ENCODE data around the gene CDH22. TPM values are rescaled to one million over a fixed set of nuclear protein-coding genes. Genes with fewer than 3 reads are reported as not detected.

CDH22 gene
- total RNA-seq, 4 donors from 2014 or later: not detected

DNA sequence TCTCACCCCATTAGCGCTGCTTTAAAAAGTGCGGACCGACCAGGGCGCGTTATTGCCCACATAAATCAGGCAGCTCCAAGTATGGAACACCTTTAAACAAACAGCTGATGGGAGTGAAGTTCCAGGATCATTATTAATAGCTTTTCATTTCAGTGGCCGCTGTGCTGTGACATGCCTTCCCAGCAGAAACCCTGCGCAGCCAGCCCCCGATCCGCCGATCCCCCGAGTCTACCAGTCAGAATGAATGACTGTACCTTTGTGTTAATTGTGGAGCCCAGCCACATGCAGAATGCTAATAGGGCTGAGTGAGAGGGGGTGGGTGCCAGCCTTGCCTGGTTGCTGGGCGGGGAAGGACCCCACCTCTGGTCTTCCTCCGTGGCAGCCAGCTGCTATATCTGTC, 21.9 kb downstream of the CDH22 start:
- Histone ChIP-seq H3K9me3 (no peaks in the 10 kb centered on the region), H3K36me3 (no peaks in the 10 kb centered on the region), H3K27ac (no peak overlapping the region), H3K4me3 (no peak overlapping the region), H3K27me3 (no peaks in the 10 kb centered on the region), H3K4me1 (no peaks in the 10 kb centered on the region)
- TF ChIP-seq POLR2A (IDR thresholded peaks at IDR 0.05): no peak
- TF ChIP-seq, protein P1, sequence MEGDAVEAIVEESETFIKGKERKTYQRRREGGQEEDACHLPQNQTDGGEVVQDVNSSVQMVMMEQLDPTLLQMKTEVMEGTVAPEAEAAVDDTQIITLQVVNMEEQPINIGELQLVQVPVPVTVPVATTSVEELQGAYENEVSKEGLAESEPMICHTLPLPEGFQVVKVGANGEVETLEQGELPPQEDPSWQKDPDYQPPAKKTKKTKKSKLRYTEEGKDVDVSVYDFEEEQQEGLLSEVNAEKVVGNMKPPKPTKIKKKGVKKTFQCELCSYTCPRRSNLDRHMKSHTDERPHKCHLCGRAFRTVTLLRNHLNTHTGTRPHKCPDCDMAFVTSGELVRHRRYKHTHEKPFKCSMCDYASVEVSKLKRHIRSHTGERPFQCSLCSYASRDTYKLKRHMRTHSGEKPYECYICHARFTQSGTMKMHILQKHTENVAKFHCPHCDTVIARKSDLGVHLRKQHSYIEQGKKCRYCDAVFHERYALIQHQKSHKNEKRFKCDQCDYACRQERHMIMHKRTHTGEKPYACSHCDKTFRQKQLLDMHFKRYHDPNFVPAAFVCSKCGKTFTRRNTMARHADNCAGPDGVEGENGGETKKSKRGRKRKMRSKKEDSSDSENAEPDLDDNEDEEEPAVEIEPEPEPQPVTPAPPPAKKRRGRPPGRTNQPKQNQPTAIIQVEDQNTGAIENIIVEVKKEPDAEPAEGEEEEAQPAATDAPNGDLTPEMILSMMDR (IDR thresholded peaks at IDR 0.05): no peak
- no peak for DNase-seq

DNA sequence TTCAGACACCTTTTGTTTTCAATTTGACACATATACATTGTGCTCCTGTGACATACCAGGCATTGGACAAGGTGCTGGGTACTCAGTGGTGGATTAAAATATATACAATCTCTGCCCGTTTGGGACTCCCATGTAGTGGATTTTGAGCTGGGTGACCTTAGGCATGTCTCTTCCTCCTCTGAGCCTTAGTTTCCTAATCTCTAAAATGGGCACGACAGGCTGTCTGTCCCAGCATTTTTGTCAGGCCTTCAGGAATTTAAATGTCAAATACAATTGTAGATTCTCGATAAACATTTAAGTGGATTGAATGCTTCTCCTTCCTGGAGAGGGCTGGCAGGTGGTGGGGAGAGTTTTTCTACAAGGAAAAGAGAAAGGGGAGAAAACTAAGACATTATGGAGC, 22.6 kb downstream of the CDH22 start:
- no peak for DNase-seq
- TF ChIP-seq POLR2A (IDR thresholded peaks at IDR 0.05): no peak
- TF ChIP-seq, protein P1 (IDR thresholded peaks at IDR 0.05): no peak
- Histone ChIP-seq H3K4me1 (no peaks in the 10 kb centered on the region), H3K9me3 (no peaks in the 10 kb centered on the region), H3K4me3 (no peak overlapping the region), H3K27me3 (no peaks in the 10 kb centered on the region), H3K36me3 (no peaks in the 10 kb centered on the region), H3K27ac (no peak overlapping the region)

DNA sequence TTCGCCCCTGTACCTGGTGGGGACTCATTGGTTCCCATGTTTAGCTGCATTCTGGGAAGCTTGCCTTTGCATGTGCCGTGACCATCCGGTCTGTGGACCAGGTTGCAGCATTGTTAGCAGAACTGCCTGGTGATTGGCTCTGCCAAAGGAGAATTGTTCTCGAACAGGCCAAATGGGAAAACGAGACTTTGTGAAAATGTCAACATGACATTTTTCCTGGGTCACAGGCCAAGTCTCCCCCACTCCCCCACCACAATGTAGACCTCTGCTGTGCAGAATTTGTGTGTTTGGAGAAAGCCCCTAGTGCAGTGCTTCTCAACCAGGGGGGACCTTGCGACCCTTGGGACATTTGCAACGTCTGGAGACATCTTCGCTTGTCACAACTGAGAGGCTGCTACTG, 23.2 kb downstream of the CDH22 start:
- H3K9me3 ChIP-seq: no peaks in the 10 kb centered on the region
- no peak for TF ChIP-seq POLR2A (IDR thresholded peaks at IDR 0.05)
- TF ChIP-seq, protein P1 (IDR thresholded peaks at IDR 0.05): no peak
- H3K36me3 ChIP-seq: no peaks in the 10 kb centered on the region
- H3K27me3 ChIP-seq: no peaks in the 10 kb centered on the region
- no peak for DNase-seq
- no peaks in the 10 kb centered on the region for H3K4me1 ChIP-seq
- no peak overlapping the region for H3K27ac ChIP-seq
- no peak overlapping the region for H3K4me3 ChIP-seq

DNA sequence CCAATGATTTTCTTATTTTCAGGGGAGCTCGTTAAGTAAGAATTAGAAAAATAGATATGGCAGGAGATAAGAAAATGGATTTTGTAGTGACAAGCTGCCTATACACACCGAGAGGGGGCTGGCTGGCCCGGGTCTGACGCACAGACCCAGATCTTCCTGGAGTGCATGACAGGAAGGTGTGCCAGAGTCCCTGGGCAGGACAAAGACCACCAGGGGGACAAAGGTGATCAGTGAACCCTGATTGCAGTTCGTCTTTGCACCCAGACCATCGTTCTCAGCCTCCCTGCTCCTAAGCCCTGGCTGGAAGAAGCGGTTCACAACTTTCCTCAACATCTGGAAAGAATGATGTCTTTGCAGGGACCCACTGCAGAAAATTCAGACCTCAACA, 24.3 kb downstream of the CDH22 start:
- Histone ChIP-seq H3K4me3 (no peak overlapping the region), H3K27me3 (no peaks in the 10 kb centered on the region), H3K27ac (no peak overlapping the region), H3K4me1 (no peaks in the 10 kb centered on the region), H3K36me3 (no peaks in the 10 kb centered on the region), H3K9me3 (no peaks in the 10 kb centered on the region)
- no peak for TF ChIP-seq POLR2A (IDR thresholded peaks at IDR 0.05)
- DNase-seq: no peak

DNA sequence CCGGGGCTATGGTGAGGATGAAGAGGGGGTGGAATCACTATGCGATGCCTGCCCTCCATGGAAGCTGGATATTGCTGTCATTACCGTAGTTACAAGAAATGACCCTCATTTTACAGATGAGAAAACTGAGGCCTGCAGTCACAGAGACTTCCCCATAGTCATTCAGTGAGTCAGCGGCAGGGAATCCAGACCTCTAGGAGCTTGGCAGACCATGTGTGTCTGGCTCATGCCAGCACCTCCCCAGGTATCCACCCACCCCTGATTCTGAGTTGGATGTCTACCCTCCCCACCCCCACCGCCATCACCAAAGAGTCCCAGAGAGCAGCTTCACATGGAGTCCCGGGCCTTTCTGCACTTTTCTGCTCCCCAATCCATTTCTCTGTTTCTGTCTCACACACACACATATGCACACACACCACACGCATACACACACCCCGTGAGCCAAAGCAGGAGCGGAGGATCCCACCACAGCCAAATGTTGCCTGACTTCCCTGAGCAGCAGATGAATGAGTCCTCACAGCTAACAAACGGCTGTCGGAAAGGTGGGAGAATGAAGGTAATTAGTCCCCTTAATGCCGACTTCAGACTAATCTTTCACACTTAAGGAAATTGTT, 24.8 kb downstream of the CDH22 start:
- TF ChIP-seq, protein P1 (IDR thresholded peaks at IDR 0.05): no peak
- TF ChIP-seq POLR2A (IDR thresholded peaks at IDR 0.05): no peak
- Histone ChIP-seq H3K36me3 (no peaks in the 10 kb centered on the region), H3K4me1 (no peaks in the 10 kb centered on the region), H3K4me3 (no peak overlapping the region), H3K27ac (no peak overlapping the region), H3K9me3 (no peaks in the 10 kb centered on the region), H3K27me3 (no peaks in the 10 kb centered on the region)
- DNase-seq: no peak

DNA sequence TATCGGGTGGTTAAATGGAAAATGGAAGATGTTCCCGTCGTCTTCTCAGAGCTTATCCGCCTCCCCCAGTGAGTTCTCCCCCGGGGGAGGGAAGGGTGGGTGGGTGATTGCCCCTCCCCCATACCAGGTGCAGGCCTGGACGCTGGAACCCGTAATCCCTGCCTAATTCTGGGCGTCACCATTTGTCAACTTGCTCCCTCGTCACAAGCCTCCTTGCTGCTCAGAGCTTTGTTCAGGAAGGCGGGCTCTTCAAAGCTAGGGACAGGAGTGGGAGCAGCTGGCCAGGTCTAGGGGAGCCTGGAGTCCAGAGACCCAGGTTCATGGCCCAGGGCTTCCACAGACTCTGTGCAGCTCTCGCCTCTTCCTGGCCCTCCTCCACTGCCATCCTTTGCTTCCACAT, 25.6 kb downstream of the CDH22 start:
- TF ChIP-seq, protein P1 (IDR thresholded peaks at IDR 0.05): no peak
- TF ChIP-seq POLR2A (IDR thresholded peaks at IDR 0.05): no peak
- H3K4me1 ChIP-seq: no peaks in the 10 kb centered on the region
- DNase-seq: no peak
- H3K4me3 ChIP-seq: no peak overlapping the region
- no peaks in the 10 kb centered on the region for H3K36me3 ChIP-seq
- no peaks in the 10 kb centered on the region for H3K9me3 ChIP-seq
- H3K27me3 ChIP-seq: no peaks in the 10 kb centered on the region
- H3K27ac ChIP-seq: no peak overlapping the region
